Activated CD4-positive, alpha-beta T cell treated with anti-CD3 and anti-CD28 coated beads for 4 hours (primary cell): ENCODE measurements around the gene ZNF653.
"Not testable (repeated sequence)": the region's sequence is repeated elsewhere in the genome, so short reads cannot be mapped to it uniquely, and the experiment has no call there.

Source experiments
- DNase-seq, 2 donors: peaks; one replicate each; pipeline ENCODE4 v3.0.0-alpha.2; 2020

ZNF653 gene

GRCh38 chr19:11453468-11454341 is 51.9 kb downstream of the ZNF653 start:
- DNase-seq = peak in 1 of 2 donors; percentile 16

GRCh38 chr19:11452620-11453310 is 52.9 kb downstream of the ZNF653 start:
- DNase-seq = no peak

GRCh38 chr19:11451871-11452619 is 53.6 kb downstream of the ZNF653 start:
- DNase-seq = no peak

- no peak for DNase-seq
Measured at GRCh38 chr19:11451327-11451870, 54.2 kb downstream of the ZNF653 start.

GRCh38 chr19:11450570-11451326 is 54.9 kb downstream of the ZNF653 start:
- DNase-seq = no peak

GRCh38 chr19:11448923-11449554 is 56.6 kb downstream of the ZNF653 start:
- no peak for DNase-seq

GRCh38 chr19:11448410-11448809 is 57.2 kb downstream of the ZNF653 start:
- no peak for DNase-seq

- no peak for DNase-seq
Measured at GRCh38 chr19:11447347-11448262, 58.0 kb downstream of the ZNF653 start.

- peak; percentile 37 to 50 for DNase-seq
Measured at GRCh38 chr19:11446652-11447301, 58.9 kb downstream of the ZNF653 start.

- no peak for DNase-seq
Measured at GRCh38 chr19:11446271-11446651, 59.4 kb downstream of the ZNF653 start.

- DNase-seq = no peak
Measured at GRCh38 chr19:11445141-11445540, 60.5 kb downstream of the ZNF653 start.

- DNase-seq = no peak
Measured at GRCh38 chr19:11444059-11444458, 61.6 kb downstream of the ZNF653 start.

- DNase-seq = no peak
Measured at GRCh38 chr19:11437955-11438354, 67.7 kb downstream of the ZNF653 start.

- no peak for DNase-seq
Measured at GRCh38 chr19:11435833-11436313, 69.8 kb downstream of the ZNF653 start.

- DNase-seq = peak; percentile 97 to 98
Measured at GRCh38 chr19:11435057-11435832, 70.4 kb downstream of the ZNF653 start, which contains the start of the genes ODAD3 and PRKCSH. TSS of gene ODAD3 (minus strand) at chr19:11435121. CDS start at chr19:11435016, 105 bp downstream. TSS of gene PRKCSH (plus strand) at chr19:11435635. CDS start at chr19:11436118, 483 bp downstream.

- DNase-seq = no peak
Measured at GRCh38 chr19:11434703-11435056, 71.0 kb downstream of the ZNF653 start.

GRCh38 chr19:11433526-11433925 is 72.1 kb downstream of the ZNF653 start:
- DNase-seq = not testable (repeated sequence)
